CD4-positive, alpha-beta T cell treated with Interleukin-4 for 1 hour (primary cell): ENCODE results near the gene PVALEF.
A peak's percentile ranks its signal among the peaks of the same experiment; 100 is the strongest.
"Not testable (repeated sequence)": the region's sequence is repeated elsewhere in the genome, so short reads cannot be mapped to it uniquely, and the experiment has no call there.

Experiments used
- DNase-seq, 2 donors: peaks; one replicate each; pipeline ENCODE4 v3.0.0-alpha.2; 2020 to 2022

The PVALEF gene

DNA sequence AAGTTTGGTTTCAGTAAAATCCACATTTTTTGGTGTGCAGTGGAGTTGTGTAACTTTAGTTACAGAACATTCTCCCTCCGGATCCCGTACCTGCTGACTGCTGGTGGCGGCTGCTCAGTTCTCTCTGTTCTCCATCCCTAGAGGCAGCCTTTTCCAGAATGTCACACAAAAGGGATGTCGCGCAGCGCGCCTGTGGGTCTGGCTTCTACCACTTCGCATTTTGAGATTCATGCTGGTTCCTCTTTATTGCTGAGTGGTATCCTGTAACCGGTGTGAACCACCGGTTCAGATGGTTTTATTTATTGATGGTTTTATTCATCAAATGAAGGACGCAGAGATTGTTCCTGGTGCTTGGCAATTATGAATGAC, 58.4 kb downstream of the PVALEF start:
- no peak for DNase-seq

DNA sequence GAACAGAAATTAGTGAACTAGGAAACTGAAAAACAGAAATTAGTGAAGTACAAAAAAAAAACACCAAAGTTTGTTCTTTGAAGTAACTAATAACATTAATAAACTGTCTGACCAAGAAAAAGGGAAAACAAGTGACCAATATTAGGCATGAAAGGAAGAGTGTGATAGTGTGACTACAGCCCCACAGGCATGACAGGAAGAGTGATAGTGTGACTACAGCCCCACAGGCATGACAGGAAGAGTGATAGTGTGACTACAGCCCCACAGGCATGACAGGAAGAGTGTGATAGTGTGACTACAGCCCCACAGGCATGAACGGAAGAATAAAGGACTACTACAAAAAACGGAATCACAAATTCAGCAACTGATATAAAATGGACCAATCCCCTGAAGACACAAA, 62.3 kb downstream of the PVALEF start:
- DNase-seq: not testable (repeated sequence)

DNA sequence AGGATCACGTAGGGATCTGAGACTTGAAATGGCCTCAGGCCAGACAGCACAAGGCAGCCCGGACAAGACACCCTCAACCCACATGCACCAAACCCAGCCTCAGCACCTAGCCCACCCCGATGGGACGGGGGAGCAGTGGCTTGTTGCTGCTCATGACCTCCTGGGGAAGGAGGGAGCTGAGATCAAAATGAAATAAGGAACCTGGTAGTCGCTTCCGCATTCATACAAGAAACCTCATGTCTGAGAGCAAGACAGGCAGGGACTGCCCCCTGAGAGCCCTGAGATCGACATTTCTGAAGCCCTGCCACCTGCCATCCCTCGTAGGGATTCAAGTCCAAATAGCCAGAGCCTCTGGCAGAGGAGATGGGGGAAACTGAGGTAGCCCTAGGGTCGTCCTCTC, 63.1 kb downstream of the PVALEF start:
- peak in 1 of 2 donors; percentile 36 for DNase-seq

DNA sequence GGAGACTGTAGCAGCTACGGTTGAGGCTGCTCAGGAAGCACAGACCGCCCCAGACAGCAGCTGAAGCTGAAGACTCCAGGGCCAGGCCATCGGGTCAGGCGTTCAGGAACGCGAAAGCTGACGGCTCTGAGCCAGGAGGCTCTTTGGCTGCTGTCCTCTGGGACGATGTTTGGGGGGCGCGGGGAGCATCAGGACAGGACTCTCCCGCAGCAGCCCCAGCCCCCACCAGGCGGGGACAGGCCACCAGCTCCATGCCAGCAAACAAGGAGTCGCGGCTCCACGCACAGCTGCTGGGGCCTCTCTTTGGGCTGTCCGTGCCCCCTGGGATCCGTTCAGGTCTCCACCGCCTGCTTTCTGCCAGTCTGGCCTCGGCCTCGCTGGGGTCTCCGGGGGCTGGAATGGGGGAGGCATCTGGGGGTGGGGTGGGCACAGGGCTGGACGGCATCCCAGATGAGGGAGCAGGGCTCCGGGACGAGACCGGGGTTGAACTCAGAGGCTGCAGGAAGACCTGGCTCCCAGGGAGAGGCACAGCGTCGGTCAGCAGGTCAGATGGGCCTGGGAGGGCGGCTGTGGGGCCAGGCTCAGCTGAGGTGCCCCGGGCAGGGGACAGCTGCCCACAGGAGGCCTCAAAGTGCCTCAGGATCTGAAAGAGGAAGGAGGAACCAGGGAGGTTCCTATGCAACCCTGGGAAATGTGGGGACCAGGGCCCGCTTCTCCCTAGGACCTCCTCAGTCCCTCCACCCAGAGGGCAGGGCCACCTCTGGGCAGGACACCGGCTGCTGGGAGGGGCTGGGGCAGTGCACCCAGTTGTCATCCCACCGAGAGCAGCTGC, 63.7 kb downstream of the PVALEF start:
- no peak for DNase-seq

DNA sequence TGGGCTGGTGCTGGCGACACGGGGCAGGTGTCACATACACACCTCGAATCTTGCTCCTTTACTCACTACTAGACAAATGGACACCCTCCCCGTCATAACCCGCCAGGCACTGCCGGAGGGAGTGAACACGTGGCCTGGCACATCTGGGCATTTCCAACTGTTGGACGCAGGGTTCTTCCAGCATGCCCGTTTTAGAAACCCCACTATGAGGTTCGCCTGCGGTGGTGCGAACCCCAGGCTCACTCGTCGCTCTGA, 64.3 kb downstream of the PVALEF start:
- DNase-seq: no peak

DNA sequence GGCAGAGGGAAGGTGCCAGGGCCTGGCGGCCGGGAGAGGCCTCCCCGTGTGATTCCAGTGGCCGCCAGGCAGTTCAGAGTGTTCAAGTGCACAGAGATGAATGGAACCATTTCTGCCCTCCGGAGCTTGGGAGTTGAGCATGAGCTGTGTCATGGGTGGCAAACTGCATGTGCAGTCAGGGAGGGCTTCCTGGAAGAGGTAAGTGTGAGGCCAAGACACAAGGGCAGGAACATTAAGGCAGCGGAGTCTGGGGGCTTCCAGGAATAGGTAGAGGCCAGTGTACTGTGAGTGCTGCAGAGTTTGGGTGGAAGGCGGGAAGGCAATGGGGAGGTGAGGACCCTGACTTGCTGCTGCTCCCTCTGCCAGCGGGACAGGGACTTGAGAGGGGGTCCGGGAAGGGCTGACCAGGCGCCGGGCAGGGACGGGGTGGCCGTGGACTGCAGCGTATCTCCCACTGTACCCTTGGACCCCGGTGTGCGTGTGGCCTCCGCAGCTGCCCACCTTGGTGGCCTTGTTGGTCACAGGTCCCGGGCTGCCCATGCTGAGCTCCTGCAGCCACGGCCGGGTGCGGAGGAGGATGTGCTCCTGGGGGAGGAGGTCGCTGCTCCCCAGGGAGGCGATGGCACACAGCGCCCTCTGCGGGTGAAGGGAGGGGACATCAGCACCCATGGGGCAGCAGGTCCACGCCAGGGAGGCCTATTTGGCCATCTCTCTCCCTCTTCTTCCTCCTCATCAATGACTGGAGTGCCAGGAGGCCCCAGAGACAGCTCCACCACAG, 64.9 kb downstream of the PVALEF start:
- no peak for DNase-seq

DNA sequence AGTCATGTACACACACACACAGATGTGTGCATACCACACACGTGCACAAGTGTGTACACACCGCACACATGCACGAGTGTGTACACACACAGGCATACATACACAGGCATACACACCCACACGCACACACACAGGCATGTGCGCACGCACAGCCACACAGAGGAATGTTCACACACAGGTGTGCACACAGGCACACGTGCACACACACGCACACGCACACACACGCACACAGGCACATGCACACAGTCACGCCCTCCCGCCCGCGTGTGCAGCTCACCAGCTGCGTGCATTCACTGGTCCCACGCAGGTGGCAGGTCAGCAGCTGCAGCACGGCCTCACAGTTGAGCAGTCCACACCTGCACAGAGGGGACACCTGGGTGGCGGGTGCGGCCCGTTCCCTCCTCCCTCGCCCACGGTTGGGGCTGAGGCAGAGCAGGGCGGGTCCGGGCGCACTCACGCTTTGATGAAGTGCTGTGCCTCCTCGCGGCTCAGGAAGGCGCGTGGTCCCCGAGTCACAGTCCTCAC, 65.9 kb downstream of the PVALEF start:
- DNase-seq: no peak

DNA sequence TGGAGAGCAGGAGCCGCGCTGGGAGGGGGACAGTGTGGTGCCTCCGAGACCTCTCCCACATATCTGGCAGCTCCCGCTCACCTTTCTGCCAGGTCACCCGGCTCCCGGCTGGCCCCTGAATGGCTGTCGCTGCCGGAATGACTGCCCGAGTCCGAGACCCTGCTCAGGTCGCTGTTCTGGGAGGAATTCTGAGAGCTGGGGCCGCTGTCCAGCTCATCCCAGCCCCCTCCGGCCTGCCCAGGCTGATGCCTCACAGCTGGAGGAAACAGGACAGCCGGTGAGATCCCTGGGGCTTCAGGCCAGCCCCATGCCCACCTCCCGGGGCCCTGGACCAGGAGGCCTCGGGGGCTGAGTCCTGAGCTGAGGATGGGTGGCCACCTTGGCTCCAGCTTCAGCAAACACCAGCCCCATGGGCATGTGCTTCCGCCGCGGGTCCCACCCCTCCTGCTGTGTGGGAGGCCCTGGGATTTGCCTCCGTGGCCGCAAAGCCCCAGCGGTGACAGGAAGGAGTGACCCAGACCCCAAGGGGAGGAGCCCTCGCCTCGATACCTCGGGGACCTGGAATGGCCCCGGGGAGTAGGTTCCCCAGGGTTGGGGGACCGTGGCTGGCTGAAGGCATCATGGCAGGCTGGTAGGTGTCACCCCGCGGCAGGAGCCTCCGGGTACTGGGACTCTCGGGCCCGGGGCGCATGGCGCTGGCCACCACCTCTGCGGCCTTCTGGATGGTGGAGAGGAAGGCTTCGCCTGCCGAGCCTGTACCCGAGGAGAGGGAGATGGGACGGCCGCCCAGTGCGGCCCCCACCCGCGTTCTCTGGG, 66.7 kb downstream of the PVALEF start:
- no peak for DNase-seq
